HepG2 (cell line): ENCODE results near the gene CHCHD6. TPM values are rescaled to one million over a fixed set of nuclear protein-coding genes. Genes with fewer than 3 reads are reported as not detected.

Source experiments
- ATAC-seq: fragments of 200-7000 bp; cut with Tn5 transposase; 3 replicates; pipeline ENCODE4 v1.9.1; 2020; ENCODE audit warnings: mild to moderate bottlenecking, moderate library complexity
- BruUV-seq: library from RNA; stranded (reverse); fragments of 400-500 nt; replicated peaks from 2 replicates; lab custom pipeline; 2021; lab: Mats Ljungman, UMichigan
- CTCF ChIA-PET: fragments of 300-600 bp; formaldehyde crosslinking; extraction: SDS; loops from one replicate; lab custom pipeline; 2021; ENCODE audit warnings: low total read pairs, inconsistent platforms, low intra/inter-chr PET ratio; lab: Yijun Ruan, JAX
- POLR2A ChIA-PET: fragments of 350-600 bp; sonication (Branson Sonifier 250); formaldehyde crosslinking; loops from one replicate; lab custom pipeline; 2020; ENCODE audit warnings: antibody characterized with exemption, inconsistent platforms; lab: Yijun Ruan, JAX
- DNase-seq: peaks from one replicate; pipeline ENCODE4 v3.0.0-alpha.2; 2015; ENCODE audit warnings: low spot score
- FAIRE-seq: peaks from 3 replicates; lab custom pipeline; 2011; peaks lifted over from hg19 to GRCh38; lab: Jason Lieb, UNC
- H2AFZ ChIP-seq: one replicate; pipeline ENCODE4 v1.6.1; 2011; ENCODE audit warnings: low read length, inconsistent platforms
- H3K27ac ChIP-seq: fragments of 300-600 bp; 3 replicates; pipeline ENCODE4 v1.8.0; 2011; ENCODE audit warnings: mixed run types, mild to moderate bottlenecking, mixed read lengths, low read length, inconsistent platforms; ENCODE audit not compliant: insufficient read depth; ENCODE audit errors: extremely low read length
- H3K27me3 ChIP-seq, 2 experiments: fragments of 200-600 bp in 1 of 2; 2 replicates in 1 of 2; 3 replicates in 1 of 2; pipeline versions ENCODE4 v1.6.0 to v1.8.0; 2011; ENCODE audit warnings: low read length in 2 of 2, mild to moderate bottlenecking in 2 of 2, moderate library complexity in 2 of 2, inconsistent platforms in 1 of 2; ENCODE audit not compliant: insufficient read depth in 2 of 2, control insufficient read depth in 1 of 2
- H3K36me3 ChIP-seq, 2 experiments: fragments of 200-600 bp in 1 of 2; replicated peaks in 1 of 2; 2 replicates in 1 of 2; 3 replicates in 1 of 2; pipeline versions ENCODE4 v1.5.1 to v1.8.0; 2011; ENCODE audit warnings: low read length in 2 of 2, inconsistent platforms in 1 of 2; ENCODE audit not compliant: insufficient read depth in 2 of 2, control insufficient read depth in 1 of 2
- H3K4me1 ChIP-seq: 2 replicates; pipeline ENCODE4 v1.5.1; 2012; ENCODE audit warnings: low read length, inconsistent platforms; ENCODE audit not compliant: insufficient read depth
- H3K4me2 ChIP-seq: 2 replicates; pipeline ENCODE4 v1.6.0; 2011; ENCODE audit warnings: low read depth, low read length, inconsistent platforms
- H3K4me3 ChIP-seq, 3 experiments: fragments of 200-600 bp in 1 of 3; sonication (generic), shearing (Covaris generic) in 1 of 3; replicated peaks in 1 of 3; 2 replicates each; pipeline ENCODE4 v1.5.1; 2011 to 2016; ENCODE audit warnings: low read length in 3 of 3, inconsistent platforms in 2 of 3, low read depth in 2 of 3, mild to moderate bottlenecking in 2 of 3, control low read depth in 1 of 3, mixed read lengths in 1 of 3; ENCODE audit not compliant: insufficient read depth in 1 of 3
- H3K79me2 ChIP-seq: one replicate; pipeline ENCODE4 v1.6.1; 2011; ENCODE audit warnings: low read length, inconsistent platforms; ENCODE audit not compliant: insufficient read depth
- H3K9ac ChIP-seq: 2 replicates; pipeline ENCODE4 v1.6.0; 2011; ENCODE audit warnings: mild to moderate bottlenecking, low read depth, low read length, inconsistent platforms; ENCODE audit not compliant: insufficient read depth
- H3K9me3 ChIP-seq: 2 replicates; pipeline ENCODE4 v1.5.1; 2012; ENCODE audit warnings: mild to moderate bottlenecking, low read length
- H4K20me1 ChIP-seq: 2 replicates; pipeline ENCODE4 v1.6.0; 2011; ENCODE audit warnings: inconsistent platforms, mild to moderate bottlenecking, low read length, moderate library complexity; ENCODE audit not compliant: insufficient read depth
- GATAD1 ChIP-seq: IDR thresholded peaks from 2 replicates; pipeline ENCODE4 v1.6.1; 2016; ENCODE audit warnings: missing genetic modification reagents, missing compliant biosample characterization
- GATAD2A ChIP-seq: IDR thresholded peaks from 2 replicates; pipeline ENCODE4 v1.6.1; 2016
- HDAC6 ChIP-seq: fragments of 200-600 bp; sonication (generic); IDR thresholded peaks from 2 replicates; pipeline ENCODE4 v1.7.0; 2017; ENCODE audit warnings: mild to moderate bottlenecking, antibody characterized with exemption, low read length, low read depth
- KDM5A ChIP-seq: fragments of 200-600 bp; sonication (generic); IDR thresholded peaks from 2 replicates; pipeline ENCODE4 v1.7.0; 2018; ENCODE audit warnings: antibody characterized with exemption, mild to moderate bottlenecking, low read length, borderline replicate concordance
- KLF16 ChIP-seq, 2 experiments: sonication (generic) in 1 of 2; formaldehyde crosslinking in 1 of 2; IDR thresholded peaks; 2 replicates each; pipeline versions ENCODE4 v1.6.1 to v1.8.0; 2016 to 2023; ENCODE audit warnings: missing genetic modification reagents in 2 of 2, missing compliant biosample characterization in 1 of 2
- MLLT10 ChIP-seq: sonication (generic); formaldehyde crosslinking; IDR thresholded peaks from 2 replicates; pipeline ENCODE4 v1.4.0; 2020; ENCODE audit warnings: missing genetic modification reagents
- SCMH1 ChIP-seq: sonication (generic); formaldehyde crosslinking; IDR thresholded peaks from 2 replicates; pipeline ENCODE4 v1.9.0; 2021; ENCODE audit warnings: missing genetic modification reagents, mild to moderate bottlenecking, borderline replicate concordance
- WIZ ChIP-seq: sonication (generic); formaldehyde crosslinking; IDR thresholded peaks from 2 replicates; pipeline ENCODE4 v1.5.1; 2020; ENCODE audit warnings: mild to moderate bottlenecking, missing genetic modification reagents
- ZNF530 ChIP-seq: sonication (generic); formaldehyde crosslinking; IDR thresholded peaks from 2 replicates; pipeline ENCODE4 v1.5.0; 2020; ENCODE audit warnings: low read depth, mild to moderate bottlenecking, missing genetic modification reagents
- ZNF562 ChIP-seq: sonication (generic); formaldehyde crosslinking; IDR thresholded peaks from 2 replicates; pipeline ENCODE4 v1.8.0; 2022; ENCODE audit warnings: missing genetic modification reagents, borderline replicate concordance
- ZNF629 ChIP-seq: sonication (generic); formaldehyde crosslinking; conservative IDR thresholded peaks from 2 replicates; pipeline ENCODE4 v1.5.0; 2020; ENCODE audit warnings: missing genetic modification reagents
- ZNF670 ChIP-seq: sonication (generic); formaldehyde crosslinking; IDR thresholded peaks from 2 replicates; pipeline ENCODE4 v1.8.0; 2022; ENCODE audit warnings: mild to moderate bottlenecking, missing genetic modification reagents, borderline replicate concordance
- ZNF724P ChIP-seq: sonication (generic); formaldehyde crosslinking; IDR thresholded peaks from 2 replicates; pipeline ENCODE4 v1.8.0; 2022; ENCODE audit warnings: missing genetic modification reagents, borderline replicate concordance
- ZNF768 ChIP-seq: sonication (generic); formaldehyde crosslinking; IDR thresholded peaks from 2 replicates; pipeline ENCODE4 v1.4.0; 2020; ENCODE audit warnings: missing genetic modification reagents
- ZNF891 ChIP-seq: sonication (generic); formaldehyde crosslinking; IDR thresholded peaks from 2 replicates; pipeline ENCODE4 v1.5.0; 2020; ENCODE audit warnings: mild to moderate bottlenecking, missing genetic modification reagents
- WGBS: methylation state at CpG from one replicate; pipeline ENCODE4 v1.1.6; 2017; ENCODE audit warnings: low lambda C conversion rate; 5-methylcytosine and 5-hydroxymethylcytosine counted together
- in situ Hi-C: cut with HindIII; loops from 2 replicates; pipeline ENCODE4 v1.10.0; 2017; ENCODE audit warnings: low pct_unique_long_range_greater_than_20kb; ENCODE audit not compliant: extremely low pct_ligation_motif_present
- intact Hi-C: fragments of 100-400 bp; cut with micrococcal nuclease; formaldehyde crosslinking; loops from one replicate; pipeline ENCODE4 v1.10.0; 2022; ENCODE audit not compliant: unreplicated experiment
- polyA plus RNA-seq, 8 experiments: library from polyadenylated mRNA; depleted of rRNA in 3 of 8; stranded (reverse) in 7 of 8; unstranded in 1 of 8; fragments of >200 nt; fragmentation: Illumina TruSeq in 4 of 8; extraction: Trizol in 4 of 8; gene quantifications; 2 replicates each; pipeline versions ENCODE4 v1.2.1 to v1.2.3, GENCODE V29; 2011 to 2016; ENCODE audit warnings: low read depth in 4 of 8, missing spikeins in 1 of 8, mixed read lengths in 1 of 8; ENCODE audit not compliant: insufficient read depth in 1 of 8
- total RNA-seq, 5 experiments: library from RNA; depleted of rRNA; stranded (reverse); fragments of >200 nt; fragmentation: Illumina TruSeq; extraction: Trizol; gene quantifications; 2 replicates each; pipeline ENCODE4 v1.2.3, GENCODE V29; 2016; ENCODE audit warnings: low read depth in 1 of 5
- TF ChIP-seq, protein P1 (sequence below): sonication (generic); formaldehyde crosslinking; IDR thresholded peaks from 2 replicates; pipeline ENCODE4 v1.5.1; 2020; ENCODE audit warnings: missing genetic modification reagents, mild to moderate bottlenecking, borderline replicate concordance
- TF ChIP-seq, protein P2 (sequence below): IDR thresholded peaks from 2 replicates; pipeline ENCODE4 v1.6.1; 2016; ENCODE audit warnings: mild to moderate bottlenecking
- TF ChIP-seq, protein P3 (sequence below): sonication (generic); formaldehyde crosslinking; IDR thresholded peaks from 2 replicates; pipeline ENCODE4 v1.5.0; 2020; ENCODE audit warnings: mild to moderate bottlenecking, missing genetic modification reagents

The CHCHD6 gene
- total and polyA plus RNA-seq, 2 of the 13 experiments (the other 11 are each of a cell fraction or from before 2014, with no cell fraction given): 20.3 to 20.8 TPM

DNA sequence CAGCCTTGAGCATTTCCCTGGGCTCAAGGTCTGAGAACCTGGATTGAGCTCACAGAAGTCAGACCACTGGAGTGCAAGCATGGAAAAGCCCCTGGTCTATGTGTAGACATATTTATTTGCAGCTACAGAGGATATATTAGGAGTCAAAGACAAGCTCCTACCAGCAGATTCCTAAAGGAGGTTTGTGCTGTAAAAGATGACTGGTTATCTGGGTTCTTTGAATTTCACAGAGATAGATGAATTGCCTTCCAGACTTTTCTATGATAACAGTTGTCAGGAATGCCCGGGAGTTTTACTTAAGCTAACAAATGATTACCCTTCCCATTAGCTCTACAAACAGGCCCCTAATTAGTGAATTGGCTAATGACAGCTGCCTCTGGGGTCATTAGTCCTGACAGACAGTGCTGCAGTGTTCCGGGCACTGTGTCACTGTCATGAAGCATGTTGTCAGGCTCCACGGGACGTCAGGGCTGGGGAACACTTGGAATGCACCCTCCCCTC lies 230.0 kb downstream of the CHCHD6 start (continued):
- TF ChIP-seq ZNF670 (CRISPR knock-in tag) (no peak), KDM5A (no peak), KLF16 (CRISPR knock-in tag; IDR thresholded peaks at IDR 0.05) (no peak)
- TF ChIP-seq, all 625 proteins: peak for 0

DNA sequence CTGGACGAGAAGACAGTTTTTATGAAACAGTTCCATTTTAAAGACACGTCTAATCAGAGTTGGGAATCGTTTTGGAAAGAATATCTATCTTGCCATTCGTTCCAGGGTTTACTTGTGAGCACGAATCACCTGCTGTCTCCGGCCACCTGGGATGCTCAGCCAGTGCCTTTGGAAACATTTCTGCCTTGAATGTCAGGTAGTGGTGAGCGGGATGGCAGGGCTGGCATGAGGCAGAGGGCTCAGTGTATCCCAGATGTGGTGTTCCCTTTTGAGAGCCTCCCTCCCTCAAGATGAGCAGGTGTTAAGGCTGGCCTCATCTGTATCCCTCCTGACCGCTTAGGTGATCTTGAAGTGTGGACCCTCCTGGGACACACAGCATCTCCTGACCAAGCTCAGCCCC lies 231.0 kb downstream of the CHCHD6 start:
- Histone ChIP-seq H3K9me3 (no peaks in the 10 kb centered on the region), H3K4me3 (no peak overlapping the region), H3K79me2 (no peaks in the 10 kb centered on the region), H4K20me1 (no peaks in the 10 kb centered on the region), H3K9ac (no peak overlapping the region), H3K27me3 (no peaks in the 10 kb centered on the region), H3K4me2 (no peak overlapping the region), H3K36me3 (peaks cover 0 to 1% of the 10 kb centered on the region in 2 experiments; a peak in 1 of 5 replicates), H3K4me1 (no peaks in the 10 kb centered on the region), H3K27ac (no peak overlapping the region), H2AFZ (no peak overlapping the region)
- DNase-seq: no peak
- 92% methylated on average over 7 of the region's 8 CpGs for WGBS
- no TSS peak for BruUV-seq
- no peak for ATAC-seq
- in situ Hi-C loops: no loop called here
- CTCF ChIA-PET: no interaction called here
- POLR2A ChIA-PET: no interaction called here
- intact Hi-C loops: no loop called here
- TF ChIP-seq HDAC6 (no peak), ZNF768 (no peak), ZNF562 (CRISPR knock-in tag) (no peak), ZNF724P (CRISPR knock-in tag) (no peak), ZNF530 (CRISPR knock-in tag) (no peak), GATAD2A (CRISPR knock-in tag) (no peak), ZNF891 (CRISPR knock-in tag) (no peak), MLLT10 (CRISPR knock-in tag) (no peak), WIZ (CRISPR knock-in tag) (no peak), GATAD1 (CRISPR knock-in tag) (no peak), ZNF629 (CRISPR knock-in tag) (no peak), SCMH1 (CRISPR knock-in tag) (no peak)
- TF ChIP-seq, protein P1, sequence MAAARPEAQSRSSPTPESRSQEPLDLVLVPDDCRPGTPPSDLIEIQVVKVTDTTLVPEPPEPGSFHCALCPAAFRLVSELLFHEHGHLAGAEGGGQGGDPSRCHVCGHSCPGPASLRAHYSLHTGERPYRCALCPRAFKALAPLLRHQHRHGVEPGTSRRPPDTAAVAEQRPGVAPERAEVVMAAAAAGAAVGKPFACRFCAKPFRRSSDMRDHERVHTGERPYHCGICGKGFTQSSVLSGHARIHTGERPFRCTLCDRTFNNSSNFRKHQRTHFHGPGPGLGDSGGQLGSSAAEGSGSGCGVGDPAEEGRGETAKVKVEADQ: no peak
- TF ChIP-seq, protein P2, sequence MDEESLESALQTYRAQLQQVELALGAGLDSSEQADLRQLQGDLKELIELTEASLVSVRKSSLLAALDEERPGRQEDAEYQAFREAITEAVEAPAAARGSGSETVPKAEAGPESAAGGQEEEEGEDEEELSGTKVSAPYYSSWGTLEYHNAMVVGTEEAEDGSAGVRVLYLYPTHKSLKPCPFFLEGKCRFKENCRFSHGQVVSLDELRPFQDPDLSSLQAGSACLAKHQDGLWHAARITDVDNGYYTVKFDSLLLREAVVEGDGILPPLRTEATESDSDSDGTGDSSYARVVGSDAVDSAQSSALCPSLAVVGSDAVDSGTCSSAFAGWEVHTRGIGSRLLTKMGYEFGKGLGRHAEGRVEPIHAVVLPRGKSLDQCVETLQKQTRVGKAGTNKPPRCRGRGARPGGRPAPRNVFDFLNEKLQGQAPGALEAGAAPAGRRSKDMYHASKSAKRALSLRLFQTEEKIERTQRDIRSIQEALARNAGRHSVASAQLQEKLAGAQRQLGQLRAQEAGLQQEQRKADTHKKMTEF (CRISPR knock-in tag): no peak
- TF ChIP-seq, protein P3, sequence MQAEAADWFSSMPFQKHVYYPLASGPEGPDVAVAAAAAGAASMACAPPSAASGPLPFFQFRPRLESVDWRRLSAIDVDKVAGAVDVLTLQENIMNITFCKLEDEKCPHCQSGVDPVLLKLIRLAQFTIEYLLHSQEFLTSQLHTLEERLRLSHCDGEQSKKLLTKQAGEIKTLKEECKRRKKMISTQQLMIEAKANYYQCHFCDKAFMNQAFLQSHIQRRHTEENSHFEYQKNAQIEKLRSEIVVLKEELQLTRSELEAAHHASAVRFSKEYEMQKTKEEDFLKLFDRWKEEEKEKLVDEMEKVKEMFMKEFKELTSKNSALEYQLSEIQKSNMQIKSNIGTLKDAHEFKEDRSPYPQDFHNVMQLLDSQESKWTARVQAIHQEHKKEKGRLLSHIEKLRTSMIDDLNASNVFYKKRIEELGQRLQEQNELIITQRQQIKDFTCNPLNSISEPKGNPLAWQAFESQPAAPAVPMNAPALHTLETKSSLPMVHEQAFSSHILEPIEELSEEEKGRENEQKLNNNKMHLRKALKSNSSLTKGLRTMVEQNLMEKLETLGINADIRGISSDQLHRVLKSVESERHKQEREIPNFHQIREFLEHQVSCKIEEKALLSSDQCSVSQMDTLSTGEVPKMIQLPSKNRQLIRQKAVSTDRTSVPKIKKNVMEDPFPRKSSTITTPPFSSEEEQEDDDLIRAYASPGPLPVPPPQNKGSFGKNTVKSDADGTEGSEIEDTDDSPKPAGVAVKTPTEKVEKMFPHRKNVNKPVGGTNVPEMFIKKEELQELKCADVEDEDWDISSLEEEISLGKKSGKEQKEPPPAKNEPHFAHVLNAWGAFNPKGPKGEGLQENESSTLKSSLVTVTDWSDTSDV (CRISPR knock-in tag): no peak
- no peak for FAIRE-seq
